ENCODE measurements around the gene RNF44. TPM values are rescaled to one million over a fixed set of nuclear protein-coding genes. Genes with fewer than 3 reads are reported as not detected.
A peak's percentile ranks its signal among the peaks of the same experiment; 100 is the strongest.

Gene RNF44
- total and polyA plus RNA-seq, 2 of the 4 experiments (the other 2 are of a cell fraction) = 0.54 to 12.4 TPM

- H3K9ac ChIP-seq (ENCODE audit: low read depth, low read length) = no peak overlapping the region
- no peak overlapping the region for H2BK15ac ChIP-seq (ENCODE audit: low read depth, low read length)
- H4K20me1 ChIP-seq (ENCODE audit: insufficient read depth, low read length) = no peaks in the 10 kb centered on the region
- H2BK20ac ChIP-seq (ENCODE audit: low read depth, low read length) = no peak overlapping the region
- H2AFZ ChIP-seq (replicated peaks; ENCODE audit: low read length, poor library complexity) = peak overlapping the region; percentile 18
- no peak overlapping the region for H2AK5ac ChIP-seq (ENCODE audit: low read depth, low read length)
- no peak overlapping the region for H3K23ac ChIP-seq (ENCODE audit: low read depth, low read length)
- H3K4me1 ChIP-seq (ENCODE audit: control insufficient read depth, insufficient read depth, low read length) = no peaks in the 10 kb centered on the region
- H3K27me3 ChIP-seq (ENCODE audit: control insufficient read depth, insufficient read depth, low read length) = no peaks in the 10 kb centered on the region
- H3K36me3 ChIP-seq (ENCODE audit: control insufficient read depth, insufficient read depth, low read length) = no peaks in the 10 kb centered on the region
- WGBS, 2 experiments (ENCODE audit: extremely low coverage in 2 of 2, insufficient read length in 1 of 2) = 64% methylated on average over 8 of the region's 16 CpGs; no CpG with 5 or more reads in 1 of the 2 experiments
- H3K4ac ChIP-seq (ENCODE audit: low read depth, low read length) = no peak overlapping the region
- no peak overlapping the region for H3K18ac ChIP-seq (ENCODE audit: low read depth, low read length)
- intact Hi-C loops (cut with micrococcal nuclease) = no loop called here
- POLR2A ChIA-PET (ENCODE audit: unreplicated experiment) = interaction anchor here (0.6 kb wide), 1 partner anchor 420 kb away, joined by 5 read pairs; no protein-coding TSS in a partner anchor
- no peaks in the 10 kb centered on the region for H3K9me3 ChIP-seq (ENCODE audit: control insufficient read depth, insufficient read depth, low read length)
- no peak overlapping the region for H3K4me2 ChIP-seq (ENCODE audit: low read depth, low read length)
- no peak for TF ChIP-seq MXI1 (IDR thresholded peaks at IDR 0.05; ENCODE audit: borderline replicate concordance, low read depth, low read length)
- TF ChIP-seq POLR2A (IDR thresholded peaks at IDR 0.05; ENCODE audit: low read depth, low read length) = no peak
- TF ChIP-seq RCOR1 (IDR thresholded peaks at IDR 0.05; ENCODE audit: insufficient replicate concordance, low read length) = no peak
- no peak for TF ChIP-seq MAZ (IDR thresholded peaks at IDR 0.05; ENCODE audit: borderline replicate concordance, low read depth, low read length)
- no peak for TF ChIP-seq RFX5 (IDR thresholded peaks at IDR 0.05; ENCODE audit: low read depth, low read length)
- TF ChIP-seq ELK1 (IDR thresholded peaks at IDR 0.05; ENCODE audit: borderline replicate concordance, low read depth, low read length) = no peak
- TF ChIP-seq FOS (IDR thresholded peaks at IDR 0.05; ENCODE audit: low read depth, low read length) = no peak
- TF ChIP-seq CEBPB (IDR thresholded peaks at IDR 0.05; ENCODE audit: low read depth, low read length) = no peak
- H3K14ac ChIP-seq (replicated peaks; ENCODE audit: low read depth, low read length) = no peak overlapping the region
- H3K4me3 ChIP-seq (ENCODE audit: insufficient read depth, low read depth, low read length) = no peak overlapping the region
- no peak for DNase-seq
- H3K56ac ChIP-seq (ENCODE audit: extremely low read depth, insufficient read depth, low read length) = no peak overlapping the region
- dilution Hi-C loops (cut with HindIII; ENCODE audit: low sequenced_read_pairs, unreplicated experiment) = no loop called here
- H2AK9ac ChIP-seq (replicated peaks; ENCODE audit: low read depth, low read length, poor library complexity) = no peak overlapping the region
- H2BK5ac ChIP-seq (ENCODE audit: low read depth, low read length, poor library complexity, severe bottlenecking) = no peak overlapping the region
- no peaks in the 10 kb centered on the region for H3K9me1 ChIP-seq (ENCODE audit: insufficient read depth, low read length)
- no peak overlapping the region for H4K5ac ChIP-seq (ENCODE audit: low read depth, low read length)
- ATAC-seq (ENCODE audit: low read depth) = no peak
- no peak overlapping the region for H2BK120ac ChIP-seq (ENCODE audit: low read depth, low read length)
- no peak overlapping the region for H3K27ac ChIP-seq (ENCODE audit: insufficient read depth, low read length)
- CTCF ChIA-PET = no interaction called here
- in situ Hi-C loops (cut with MboI; ENCODE audit: low sequenced_read_pairs) = no loop called here
- no TSS peak for BruUV-seq (replicated peaks)
- no peak overlapping the region for H4K91ac ChIP-seq (ENCODE audit: insufficient read depth, low read depth, low read length)
- H3K79me1 ChIP-seq (ENCODE audit: low read depth in 1 of 2, low read length in 2 of 2) = no peaks in the 10 kb centered on the region
- no peak overlapping the region for H4K8ac ChIP-seq (ENCODE audit: low read depth in 2 of 2, low read length in 2 of 2)
These were observed 17.1 kb downstream of the RNF44 start for GRCh38 chr5:176519810-176520720.

Data from IMR-90 (cell line).